D341Med (cell line): ENCODE data around the gene ZNF224.
"Not testable (repeated sequence)": the region's sequence is repeated elsewhere in the genome, so short reads cannot be mapped to it uniquely, and the experiment has no call there.

ENCODE experiments used
- DNase-seq: peaks from one replicate; pipeline ENCODE4 v3.0.0; 2012; ENCODE audit warnings: low spot score

ZNF224 gene

GRCh38 chr19:44093931-44094765 lies at the start of gene ZNF224:
Gene ZNF224, plus strand, starts transcription at chr19:44094361. Its CDS starts 3,513 bp downstream, at chr19:44097874.
- DNase-seq: peak; percentile 92

DNA sequence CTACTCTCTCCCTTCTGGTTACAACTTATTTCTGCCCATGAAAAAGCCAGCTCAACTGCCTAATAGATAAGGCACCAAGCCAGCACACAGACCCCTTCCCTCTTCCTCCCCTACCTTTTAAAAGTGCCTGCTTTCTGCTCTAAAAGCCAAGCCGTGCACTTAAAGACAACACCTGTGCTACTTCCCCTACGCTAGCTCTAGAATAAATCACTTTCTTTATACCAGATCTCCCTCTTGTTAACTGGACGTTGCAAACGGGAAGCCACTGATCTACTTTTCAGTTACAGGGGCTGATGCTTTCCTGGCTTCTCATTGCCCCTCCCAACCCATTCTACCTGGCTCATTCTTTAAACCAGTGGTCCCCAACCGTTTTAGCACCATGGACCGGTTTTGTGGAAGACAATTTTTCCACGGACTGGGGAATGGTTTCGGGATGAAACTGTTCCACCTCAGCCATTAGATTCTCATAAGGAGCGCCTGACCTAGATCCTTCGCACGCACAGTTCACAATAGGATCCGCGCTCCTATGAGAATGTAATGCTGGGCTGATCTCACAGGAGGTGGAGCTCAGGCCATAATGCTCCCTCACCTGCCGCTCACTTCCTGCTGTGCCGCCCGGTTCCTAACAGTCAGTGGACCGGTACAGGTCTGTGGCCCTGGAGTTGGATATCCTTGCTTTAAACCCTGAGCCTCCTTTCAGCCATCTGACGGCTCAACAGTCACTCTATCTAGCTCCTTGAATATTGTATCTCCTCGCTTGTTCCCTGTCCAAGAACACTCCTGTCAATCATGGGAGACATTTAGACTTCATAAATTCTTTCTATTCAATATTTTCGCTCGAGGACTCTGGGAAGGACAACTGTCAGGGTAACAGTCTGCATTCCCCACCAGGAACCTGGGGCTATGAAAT lies 43.2 kb upstream of the ZNF224 start:
- DNase-seq: no peak

GRCh38 chr19:44051650-44052402 lies 42.3 kb upstream of the ZNF224 start, which contains the start of gene ZNF223:
Gene ZNF223, plus strand, starts transcription at chr19:44052036. Its CDS starts 3,141 bp downstream, at chr19:44055177.
- peak; percentile 96 for DNase-seq

- DNase-seq: no peak
These were observed 38.3 kb upstream of the ZNF224 start for GRCh38 chr19:44055870-44056269.

- DNase-seq: no peak
These were observed 34.9 kb upstream of the ZNF224 start for GRCh38 chr19:44059229-44059628.

DNA sequence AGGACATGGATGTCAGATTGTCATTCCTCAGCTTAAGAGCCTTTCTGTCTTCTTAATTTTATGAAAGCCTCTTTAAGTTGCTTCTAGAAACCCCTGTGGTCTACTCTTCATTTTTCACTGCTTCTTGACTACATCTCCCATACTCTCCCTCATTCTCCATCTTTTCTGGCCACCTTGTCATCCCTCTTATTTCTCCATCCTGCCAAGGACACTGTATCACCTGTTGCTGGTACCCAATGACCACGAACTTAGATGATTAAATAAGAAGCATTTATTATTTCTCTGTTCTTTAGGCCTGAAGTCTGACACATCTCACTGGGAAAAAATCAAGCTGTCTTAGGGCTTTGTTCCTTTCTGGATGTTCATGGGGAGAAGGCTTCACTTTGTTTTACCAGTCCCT lies 33.1 kb upstream of the ZNF224 start:
- no peak for DNase-seq

GRCh38 chr19:44066305-44066704 lies 27.9 kb upstream of the ZNF224 start:
- DNase-seq: no peak

DNA sequence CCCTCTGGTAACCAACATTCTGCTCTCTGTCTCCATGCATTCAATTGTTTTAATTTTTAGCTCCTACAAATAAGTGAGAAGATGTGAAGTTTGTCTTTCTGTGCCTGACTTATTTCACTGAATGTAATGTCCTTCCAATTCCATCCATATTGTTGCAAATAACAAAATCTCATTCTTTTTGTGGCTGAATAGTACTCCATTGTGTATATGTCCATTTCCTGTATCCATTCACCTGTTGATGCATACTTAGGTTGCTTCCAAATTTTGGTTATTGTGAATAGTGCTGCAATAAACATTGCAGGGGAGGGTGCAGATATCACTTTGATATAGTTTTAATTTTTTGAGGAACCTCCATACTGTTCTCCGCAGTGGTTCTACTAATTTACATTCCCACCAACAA lies 24.7 kb upstream of the ZNF224 start:
- no peak for DNase-seq

- peak; percentile 93 for DNase-seq
These were observed 22.2 kb upstream of the ZNF224 start, which contains the start of gene ZNF284 for GRCh38 chr19:44071824-44072542. Gene ZNF284, plus strand, starts transcription at chr19:44072159. Its CDS starts 4,231 bp downstream, at chr19:44076390.

- peak; percentile 42 for DNase-seq
These were observed 21.4 kb upstream of the ZNF224 start for GRCh38 chr19:44072543-44073401.

DNA sequence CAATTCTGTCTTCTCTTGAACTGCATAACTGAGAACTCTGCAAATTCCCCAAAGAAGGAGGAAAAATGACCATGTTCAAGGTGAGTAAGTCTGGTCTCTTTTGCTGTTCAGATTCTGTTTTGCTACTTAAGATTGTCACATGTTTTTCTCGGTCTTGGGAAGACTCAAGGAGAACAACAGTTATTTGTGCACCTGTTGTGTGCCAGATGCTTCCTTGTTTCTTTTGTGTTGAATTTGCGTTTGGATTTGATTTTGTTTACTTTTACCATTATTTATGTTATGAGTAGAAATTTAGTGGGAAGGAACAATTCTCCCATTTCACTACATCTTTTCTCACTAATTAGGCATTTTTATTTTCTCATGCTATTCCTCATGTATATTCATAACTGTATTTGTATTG lies 17.8 kb upstream of the ZNF224 start:
- no peak for DNase-seq

DNA sequence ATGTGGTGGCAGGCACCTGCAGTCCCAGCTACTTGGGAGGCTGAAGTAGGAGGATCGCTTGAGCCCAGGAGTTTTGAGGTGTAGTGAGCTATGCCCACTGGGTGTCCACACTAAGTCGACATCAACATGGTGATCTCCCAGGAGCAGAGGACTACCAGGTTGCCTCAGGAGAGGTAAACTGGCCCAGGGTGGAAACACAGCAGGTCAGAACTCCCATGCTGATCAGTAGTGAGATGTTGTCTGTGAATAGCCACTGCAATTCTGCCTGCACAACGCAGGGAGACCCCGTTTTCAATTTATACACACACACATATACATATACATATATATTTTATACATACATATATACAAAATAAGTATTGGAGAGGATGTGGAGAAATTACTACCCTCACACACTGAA lies 2.1 kb upstream of the ZNF224 start:
- no peak for DNase-seq

DNA sequence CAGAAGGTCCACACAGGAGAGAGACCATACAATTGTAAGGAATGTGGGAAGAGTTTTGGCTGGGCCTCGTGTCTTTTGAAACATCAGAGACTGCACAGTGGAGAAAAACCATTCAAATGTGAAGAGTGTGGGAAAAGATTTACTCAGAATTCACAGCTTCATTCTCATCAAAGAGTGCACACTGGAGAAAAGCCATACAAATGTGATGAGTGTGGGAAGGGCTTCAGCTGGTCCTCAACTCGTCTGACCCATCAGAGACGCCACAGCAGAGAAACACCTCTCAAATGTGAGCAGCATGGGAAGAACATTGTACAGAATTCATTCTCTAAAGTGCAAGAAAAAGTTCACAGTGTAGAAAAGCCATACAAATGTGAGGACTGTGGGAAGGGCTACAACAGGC lies 13.6 kb downstream of the ZNF224 start:
- no peak for DNase-seq

GRCh38 chr19:44109458-44109857 lies 15.3 kb downstream of the ZNF224 start:
- no peak for DNase-seq

GRCh38 chr19:44111910-44112463 lies 17.8 kb downstream of the ZNF224 start:
- DNase-seq: peak; percentile 33

DNA sequence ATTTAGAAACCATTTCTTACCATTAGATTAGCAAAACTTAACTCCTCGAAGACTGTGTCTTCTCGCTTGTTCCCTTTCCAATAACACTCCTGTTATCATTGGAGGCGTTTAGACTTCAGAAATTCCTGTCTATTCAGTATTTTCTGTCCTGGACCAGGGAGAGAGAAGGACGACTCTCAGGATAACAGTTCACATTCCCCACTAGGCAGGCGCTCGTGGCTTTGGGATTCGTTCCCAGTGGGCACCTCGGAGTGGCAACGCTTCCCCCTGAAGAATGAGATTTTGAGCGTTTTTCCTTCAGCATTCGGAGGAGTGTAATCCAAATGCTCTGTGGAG lies 18.6 kb downstream of the ZNF224 start:
- no peak for DNase-seq

DNA sequence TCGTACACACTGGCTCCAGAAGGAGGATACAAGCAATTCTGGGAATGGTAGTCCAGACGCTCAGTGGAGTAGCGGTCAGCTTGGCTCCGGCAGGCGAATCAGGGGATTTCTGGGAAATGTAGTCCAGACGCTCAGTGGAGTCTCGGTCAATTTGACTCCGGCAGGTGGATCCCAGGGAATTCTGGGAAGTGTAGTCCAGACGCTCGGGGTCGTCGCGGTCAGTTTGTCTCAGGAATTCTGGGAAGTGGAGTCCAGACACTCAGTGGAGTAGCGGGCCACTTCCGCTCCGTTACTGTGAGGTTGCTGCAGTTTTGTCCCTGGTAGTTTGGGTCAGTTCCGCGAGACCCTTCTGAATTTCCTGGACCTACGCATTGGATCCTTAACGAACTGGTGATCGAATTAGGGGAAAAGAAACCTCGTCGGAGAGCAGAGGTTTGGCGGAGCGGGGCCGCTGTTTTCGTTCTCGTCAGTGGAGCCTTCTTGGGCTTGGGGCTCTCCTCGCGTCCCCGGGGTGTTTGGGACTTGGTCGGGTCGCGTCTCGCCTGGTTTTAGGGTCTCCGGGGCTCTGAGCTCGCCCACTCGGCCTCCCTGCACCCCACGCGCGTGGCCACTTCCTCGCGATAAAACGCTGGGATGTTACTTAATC lies 19.1 kb downstream of the ZNF224 start, which contains the start of gene ZNF225:
Gene ZNF225, plus strand, starts transcription at position 262 of the 646 bp plus-strand sequence. CDS start 2,429 bp downstream, outside the sequence.
- DNase-seq: peak; percentile 92

- peak; percentile 38 for DNase-seq
These were observed 19.7 kb downstream of the ZNF224 start for GRCh38 chr19:44113784-44114390.

DNA sequence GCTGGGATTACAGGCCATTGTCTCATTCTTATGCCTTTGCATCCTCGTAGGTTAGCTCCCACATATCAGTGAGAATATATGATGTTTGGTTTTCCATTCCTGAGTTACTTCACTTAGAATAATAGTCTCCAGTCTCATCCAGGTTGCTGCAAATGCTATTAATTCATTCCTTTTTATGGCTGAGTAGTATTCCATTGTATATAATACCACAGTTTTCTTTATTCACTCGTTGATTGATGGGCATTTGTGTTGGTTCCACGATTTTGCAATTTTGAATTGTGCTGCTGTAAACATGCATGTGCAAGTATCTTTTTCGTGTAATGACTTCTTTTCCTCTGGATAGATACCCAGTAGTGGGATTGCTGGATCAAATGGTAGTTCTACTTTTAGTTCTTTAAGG lies 27.0 kb downstream of the ZNF224 start:
- DNase-seq: not testable (repeated sequence)
